ENCODE measurements around the gene ANXA4.
A peak's percentile ranks its signal among the peaks of the same experiment; 100 is the strongest.

ANXA4 gene

GRCh38 chr2:69805887-69806286 is 64.0 kb downstream of the ANXA4 start:
- TF ChIP-seq ZNF70 (CRISPR knock-in tag; IDR thresholded peaks at IDR 0.05) (no peak), OSR1 (CRISPR knock-in tag; IDR thresholded peaks at IDR 0.05) (no peak), TCF4 (CRISPR knock-in tag; IDR thresholded peaks at IDR 0.05; ENCODE audit: borderline replicate concordance) (peak; percentile 68), ZFP3 (CRISPR knock-in tag; IDR thresholded peaks at IDR 0.05) (no peak), SNAI2 (CRISPR knock-in tag; IDR thresholded peaks at IDR 0.05) (no peak)
- TF ChIP-seq, protein P1, sequence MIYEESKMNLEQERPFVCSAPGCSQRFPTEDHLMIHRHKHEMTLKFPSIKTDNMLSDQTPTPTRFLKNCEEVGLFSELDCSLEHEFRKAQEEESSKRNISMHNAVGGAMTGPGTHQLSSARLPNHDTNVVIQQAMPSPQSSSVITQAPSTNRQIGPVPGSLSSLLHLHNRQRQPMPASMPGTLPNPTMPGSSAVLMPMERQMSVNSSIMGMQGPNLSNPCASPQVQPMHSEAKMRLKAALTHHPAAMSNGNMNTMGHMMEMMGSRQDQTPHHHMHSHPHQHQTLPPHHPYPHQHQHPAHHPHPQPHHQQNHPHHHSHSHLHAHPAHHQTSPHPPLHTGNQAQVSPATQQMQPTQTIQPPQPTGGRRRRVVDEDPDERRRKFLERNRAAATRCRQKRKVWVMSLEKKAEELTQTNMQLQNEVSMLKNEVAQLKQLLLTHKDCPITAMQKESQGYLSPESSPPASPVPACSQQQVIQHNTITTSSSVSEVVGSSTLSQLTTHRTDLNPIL (CRISPR knock-in tag; IDR thresholded peaks at IDR 0.05; ENCODE audit: low read depth) = no peak
- no peak for ATAC-seq

DNA sequence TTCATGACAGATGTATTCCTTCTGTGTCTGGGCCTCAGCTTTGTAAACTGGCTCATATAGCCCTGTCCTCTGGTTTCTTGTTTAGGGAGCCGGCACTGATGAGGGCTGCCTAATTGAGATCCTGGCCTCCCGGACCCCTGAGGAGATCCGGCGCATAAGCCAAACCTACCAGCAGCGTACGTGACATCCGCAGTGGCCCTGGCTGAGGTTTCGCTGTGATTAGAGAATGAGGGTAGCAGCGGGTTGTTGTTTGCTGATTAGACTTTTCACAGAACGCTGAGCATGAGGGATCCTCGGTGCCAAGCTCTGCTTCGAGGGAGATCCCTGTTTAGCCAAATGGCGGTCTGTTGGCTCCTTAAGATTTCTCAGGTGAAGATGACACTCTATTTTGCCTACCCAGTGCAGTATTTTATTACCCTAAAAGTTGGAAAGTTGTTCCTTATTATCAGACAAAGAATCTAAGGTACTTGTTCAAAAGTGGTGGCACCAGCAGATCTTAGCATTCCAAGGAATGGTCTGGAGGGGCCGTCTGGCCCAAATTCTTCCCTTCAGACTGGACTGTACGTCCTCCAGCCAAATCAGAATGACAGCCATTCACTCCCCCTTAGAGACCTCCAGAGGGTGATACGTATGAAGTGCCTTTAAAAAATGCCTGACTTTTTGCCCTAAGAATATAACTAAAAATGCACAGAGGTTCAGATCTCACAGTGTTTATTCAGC is 66.0 kb downstream of the ANXA4 start:
- no peak for ATAC-seq

GRCh38 chr2:69810550-69810949 is 68.6 kb downstream of the ANXA4 start:
- no peak for ATAC-seq
- TF ChIP-seq, protein P2, sequence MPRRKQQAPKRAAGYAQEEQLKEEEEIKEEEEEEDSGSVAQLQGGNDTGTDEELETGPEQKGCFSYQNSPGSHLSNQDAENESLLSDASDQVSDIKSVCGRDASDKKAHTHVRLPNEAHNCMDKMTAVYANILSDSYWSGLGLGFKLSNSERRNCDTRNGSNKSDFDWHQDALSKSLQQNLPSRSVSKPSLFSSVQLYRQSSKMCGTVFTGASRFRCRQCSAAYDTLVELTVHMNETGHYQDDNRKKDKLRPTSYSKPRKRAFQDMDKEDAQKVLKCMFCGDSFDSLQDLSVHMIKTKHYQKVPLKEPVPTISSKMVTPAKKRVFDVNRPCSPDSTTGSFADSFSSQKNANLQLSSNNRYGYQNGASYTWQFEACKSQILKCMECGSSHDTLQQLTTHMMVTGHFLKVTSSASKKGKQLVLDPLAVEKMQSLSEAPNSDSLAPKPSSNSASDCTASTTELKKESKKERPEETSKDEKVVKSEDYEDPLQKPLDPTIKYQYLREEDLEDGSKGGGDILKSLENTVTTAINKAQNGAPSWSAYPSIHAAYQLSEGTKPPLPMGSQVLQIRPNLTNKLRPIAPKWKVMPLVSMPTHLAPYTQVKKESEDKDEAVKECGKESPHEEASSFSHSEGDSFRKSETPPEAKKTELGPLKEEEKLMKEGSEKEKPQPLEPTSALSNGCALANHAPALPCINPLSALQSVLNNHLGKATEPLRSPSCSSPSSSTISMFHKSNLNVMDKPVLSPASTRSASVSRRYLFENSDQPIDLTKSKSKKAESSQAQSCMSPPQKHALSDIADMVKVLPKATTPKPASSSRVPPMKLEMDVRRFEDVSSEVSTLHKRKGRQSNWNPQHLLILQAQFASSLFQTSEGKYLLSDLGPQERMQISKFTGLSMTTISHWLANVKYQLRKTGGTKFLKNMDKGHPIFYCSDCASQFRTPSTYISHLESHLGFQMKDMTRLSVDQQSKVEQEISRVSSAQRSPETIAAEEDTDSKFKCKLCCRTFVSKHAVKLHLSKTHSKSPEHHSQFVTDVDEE (CRISPR knock-in tag; IDR thresholded peaks at IDR 0.05) = no peak
- TF ChIP-seq BACH2 (CRISPR knock-in tag; IDR thresholded peaks at IDR 0.05; ENCODE audit: borderline replicate concordance) (no peak), POU6F1 (CRISPR knock-in tag; IDR thresholded peaks at IDR 0.05; ENCODE audit: borderline replicate concordance, low read depth) (no peak), ZC3H10 (CRISPR knock-in tag; IDR thresholded peaks at IDR 0.05) (no peak), RARB (CRISPR knock-in tag; IDR thresholded peaks at IDR 0.05) (no peak), ZFP30 (CRISPR knock-in tag; IDR thresholded peaks at IDR 0.05) (no peak), OSR1 (CRISPR knock-in tag; IDR thresholded peaks at IDR 0.05) (no peak), GLIS3 (CRISPR knock-in tag; IDR thresholded peaks at IDR 0.05) (no peak), ARNTL (CRISPR knock-in tag; IDR thresholded peaks at IDR 0.05; ENCODE audit: borderline replicate concordance, low read depth) (no peak), ZNF8 (CRISPR knock-in tag; IDR thresholded peaks at IDR 0.05) (no peak), TOX (CRISPR knock-in tag; IDR thresholded peaks at IDR 0.05; ENCODE audit: borderline replicate concordance) (no peak)

More for the DNA sequence above, 66.0 kb downstream of the ANXA4 start:
- TF ChIP-seq ARNTL (CRISPR knock-in tag; IDR thresholded peaks at IDR 0.05; ENCODE audit: borderline replicate concordance, low read depth) = no peak
- TF ChIP-seq CSDC2 (CRISPR knock-in tag; IDR thresholded peaks at IDR 0.05) = no peak
- no peak for TF ChIP-seq ZC3H10 (CRISPR knock-in tag; IDR thresholded peaks at IDR 0.05)
- TF ChIP-seq, protein P3, sequence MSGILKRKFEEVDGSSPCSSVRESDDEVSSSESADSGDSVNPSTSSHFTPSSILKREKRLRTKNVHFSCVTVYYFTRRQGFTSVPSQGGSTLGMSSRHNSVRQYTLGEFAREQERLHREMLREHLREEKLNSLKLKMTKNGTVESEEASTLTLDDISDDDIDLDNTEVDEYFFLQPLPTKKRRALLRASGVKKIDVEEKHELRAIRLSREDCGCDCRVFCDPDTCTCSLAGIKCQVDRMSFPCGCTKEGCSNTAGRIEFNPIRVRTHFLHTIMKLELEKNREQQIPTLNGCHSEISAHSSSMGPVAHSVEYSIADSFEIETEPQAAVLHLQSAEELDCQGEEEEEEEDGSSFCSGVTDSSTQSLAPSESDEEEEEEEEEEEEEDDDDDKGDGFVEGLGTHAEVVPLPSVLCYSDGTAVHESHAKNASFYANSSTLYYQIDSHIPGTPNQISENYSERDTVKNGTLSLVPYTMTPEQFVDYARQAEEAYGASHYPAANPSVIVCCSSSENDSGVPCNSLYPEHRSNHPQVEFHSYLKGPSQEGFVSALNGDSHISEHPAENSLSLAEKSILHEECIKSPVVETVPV (CRISPR knock-in tag; IDR thresholded peaks at IDR 0.05) = no peak
- TF ChIP-seq RARB (CRISPR knock-in tag; IDR thresholded peaks at IDR 0.05) = no peak
- no peak for TF ChIP-seq ZNF70 (CRISPR knock-in tag; IDR thresholded peaks at IDR 0.05)
- no peak for TF ChIP-seq TCF4 (CRISPR knock-in tag; IDR thresholded peaks at IDR 0.05; ENCODE audit: borderline replicate concordance)
- no peak for TF ChIP-seq PPARA (CRISPR knock-in tag; IDR thresholded peaks at IDR 0.05; ENCODE audit: borderline replicate concordance)
- no peak for TF ChIP-seq OSR1 (CRISPR knock-in tag; IDR thresholded peaks at IDR 0.05)
- no peak for TF ChIP-seq ISL1 (CRISPR knock-in tag; IDR thresholded peaks at IDR 0.05)
- TF ChIP-seq ZFP3 (CRISPR knock-in tag; IDR thresholded peaks at IDR 0.05) = no peak
- no peak for TF ChIP-seq ZNF8 (CRISPR knock-in tag; IDR thresholded peaks at IDR 0.05)
- TF ChIP-seq SNAI2 (CRISPR knock-in tag; IDR thresholded peaks at IDR 0.05) = no peak
- no peak for TF ChIP-seq BACH2 (CRISPR knock-in tag; IDR thresholded peaks at IDR 0.05; ENCODE audit: borderline replicate concordance)
- TF ChIP-seq, protein P1 (CRISPR knock-in tag; IDR thresholded peaks at IDR 0.05; ENCODE audit: low read depth) = no peak
- TF ChIP-seq ZNF565 (CRISPR knock-in tag; conservative IDR thresholded peaks at IDR 0.05; ENCODE audit: low read depth) = no peak
- TF ChIP-seq PATZ1 (CRISPR knock-in tag; IDR thresholded peaks at IDR 0.05; ENCODE audit: borderline replicate concordance) = no peak
- TF ChIP-seq ESRRG (CRISPR knock-in tag; IDR thresholded peaks at IDR 0.05) = no peak
- TF ChIP-seq ZFP30 (CRISPR knock-in tag; IDR thresholded peaks at IDR 0.05) = no peak
